SU-DHL-6 (cell line): ENCODE data around the gene ZNF26.

Experiments
- CTCF ChIP-seq: fragments of 200-600 bp; sonication (generic); IDR thresholded peaks from one replicate; pipeline ENCODE4 v1.5.1; 2017; ENCODE audit warnings: antibody characterized with exemption, mild to moderate bottlenecking, low read length, moderate library complexity; ENCODE audit not compliant: insufficient read depth, poor library complexity, severe bottlenecking
- EZH2phosphoT487 ChIP-seq: fragments of 200-600 bp; sonication (generic), shearing (Covaris generic); conservative IDR thresholded peaks from 2 replicates; pipeline ENCODE4 v1.6.1; 2018; ENCODE audit warnings: mild to moderate bottlenecking, antibody characterized with exemption, low read length, moderate library complexity, mixed read lengths

- TF ChIP-seq CTCF (no peak), EZH2phosphoT487 (no peak)
Measured at GRCh38 chr12:132953163-132953425, 33.1 kb upstream of the ZNF26 start.
